GM19351 (cell line): ENCODE measurements around the gene ARL8A.
"Not testable (repeated sequence)": the region's sequence is repeated elsewhere in the genome, so short reads cannot be mapped to it uniquely, and the experiment has no call there.

ENCODE experiments used
- ATAC-seq: cut with Tn5 transposase; IDR thresholded peaks from one replicate; pipeline ENCODE4 v1.9.1; 2021; ENCODE audit warnings: mild to moderate bottlenecking, moderate library complexity; ENCODE audit not compliant: unreplicated experiment

Gene ARL8A

GRCh38 chr1:202143011-202143767, 1.3 kb downstream of the ARL8A start:
- ATAC-seq = peak; percentile 26

DNA sequence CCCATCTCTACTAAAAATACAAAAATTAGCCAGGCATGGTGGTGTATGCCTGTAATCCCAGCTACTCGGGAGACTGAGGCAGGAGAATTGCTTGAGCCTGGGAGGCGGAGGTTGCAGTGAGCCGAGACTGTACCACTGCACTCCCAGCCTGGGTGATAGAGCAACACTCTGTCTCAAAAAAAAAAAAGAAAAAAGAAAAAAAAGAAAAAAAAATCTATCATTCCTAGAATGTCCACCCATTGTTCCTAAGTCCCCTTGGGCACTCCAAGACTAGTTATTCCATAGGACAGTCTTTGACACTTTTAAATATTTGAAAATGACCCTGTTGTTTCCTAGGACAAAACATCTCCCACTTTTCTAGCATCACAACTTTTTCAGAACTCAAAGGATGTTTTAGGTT, 3.1 kb downstream of the ARL8A start:
- ATAC-seq = not testable (repeated sequence)

DNA sequence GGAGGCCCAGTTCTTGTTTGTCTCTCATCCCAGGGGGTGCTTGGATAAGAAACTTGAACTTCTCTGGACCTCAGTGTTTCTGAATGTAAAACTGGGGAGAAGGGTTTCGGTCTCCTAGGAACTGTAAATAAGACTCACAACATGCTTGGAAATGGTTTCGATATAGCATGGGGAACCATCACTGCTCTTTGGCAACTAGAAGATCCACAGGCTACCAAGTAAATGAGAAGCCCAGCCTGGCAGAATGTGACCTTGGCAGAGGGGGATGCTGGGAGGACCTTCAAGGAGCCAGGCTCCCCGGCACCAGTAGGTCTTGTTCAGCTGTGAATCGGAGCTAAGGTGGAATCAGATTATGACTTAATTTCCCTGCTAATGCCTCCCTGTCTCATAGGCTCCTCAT, 3.7 kb downstream of the ARL8A start:
- ATAC-seq = no peak

GRCh38 chr1:202135221-202135721, 9.3 kb downstream of the ARL8A start:
- peak; percentile 70 for ATAC-seq

DNA sequence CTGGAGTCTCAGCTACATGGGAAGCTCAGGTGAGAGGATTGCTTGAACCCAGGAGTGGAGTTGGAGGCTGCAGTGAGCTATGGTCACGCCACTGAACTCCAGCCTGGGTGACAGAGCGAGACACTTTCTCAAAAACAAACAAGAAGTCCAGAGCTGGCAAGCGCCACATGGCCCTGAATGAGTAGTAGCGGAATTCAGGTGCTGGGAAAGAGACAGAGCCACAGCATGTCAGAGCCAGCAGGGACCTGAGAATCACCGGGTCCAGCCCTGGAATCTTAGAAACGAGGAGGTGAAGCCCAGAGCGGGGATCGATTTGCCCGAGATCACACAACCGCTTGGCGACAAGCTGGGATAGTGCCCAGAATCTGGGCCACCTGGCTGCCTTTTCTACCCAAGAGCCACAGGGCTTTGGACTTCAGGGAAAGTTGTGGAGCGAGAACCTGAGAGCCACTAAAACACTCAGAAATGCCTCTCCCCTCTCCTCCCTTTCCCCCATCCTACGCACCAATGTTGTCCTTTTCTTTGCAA, 9.8 kb downstream of the ARL8A start:
- no peak for ATAC-seq

- no peak for ATAC-seq
Measured at GRCh38 chr1:202133989-202134388, 10.5 kb downstream of the ARL8A start.

DNA sequence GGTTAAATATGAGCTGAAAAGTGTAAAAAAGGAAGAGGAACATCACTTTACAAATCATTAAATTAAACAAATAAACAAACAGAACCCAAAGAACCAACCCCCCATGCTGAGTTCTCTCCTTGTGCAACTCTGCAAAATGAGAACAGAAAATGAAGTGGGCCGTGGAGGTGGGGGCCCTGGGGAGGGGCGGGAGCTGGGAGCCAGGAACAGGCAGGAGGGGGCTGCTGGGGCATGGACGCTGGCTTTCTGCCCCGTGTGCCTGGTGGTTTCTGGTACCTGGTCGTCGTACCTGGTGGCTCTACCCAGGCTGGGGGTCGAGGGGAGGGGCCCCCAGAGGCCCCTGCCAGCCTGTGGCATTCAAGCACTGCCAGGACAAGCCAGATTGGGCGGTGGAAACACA, 11.0 kb downstream of the ARL8A start:
- ATAC-seq = no peak

DNA sequence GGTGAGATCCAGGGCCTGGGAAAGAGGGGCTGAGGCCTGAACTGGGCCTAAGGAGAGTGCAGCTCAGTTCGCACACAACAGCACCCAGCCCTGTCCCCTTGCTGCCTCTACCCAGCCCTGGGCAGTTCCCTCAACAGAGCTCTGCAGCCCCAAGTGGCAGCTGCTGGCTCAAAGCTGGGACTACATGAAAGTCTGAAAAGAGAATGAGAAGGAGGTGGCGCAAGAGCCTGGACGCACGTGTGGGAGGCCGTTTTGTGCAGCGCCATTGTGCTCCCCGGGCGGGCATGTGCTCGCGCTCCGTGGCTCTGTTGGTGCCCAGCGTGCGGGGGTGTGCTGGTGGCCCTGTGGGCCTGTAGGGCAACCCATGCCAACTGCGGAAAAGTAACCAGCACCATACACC, 11.5 kb downstream of the ARL8A start:
- ATAC-seq = no peak

DNA sequence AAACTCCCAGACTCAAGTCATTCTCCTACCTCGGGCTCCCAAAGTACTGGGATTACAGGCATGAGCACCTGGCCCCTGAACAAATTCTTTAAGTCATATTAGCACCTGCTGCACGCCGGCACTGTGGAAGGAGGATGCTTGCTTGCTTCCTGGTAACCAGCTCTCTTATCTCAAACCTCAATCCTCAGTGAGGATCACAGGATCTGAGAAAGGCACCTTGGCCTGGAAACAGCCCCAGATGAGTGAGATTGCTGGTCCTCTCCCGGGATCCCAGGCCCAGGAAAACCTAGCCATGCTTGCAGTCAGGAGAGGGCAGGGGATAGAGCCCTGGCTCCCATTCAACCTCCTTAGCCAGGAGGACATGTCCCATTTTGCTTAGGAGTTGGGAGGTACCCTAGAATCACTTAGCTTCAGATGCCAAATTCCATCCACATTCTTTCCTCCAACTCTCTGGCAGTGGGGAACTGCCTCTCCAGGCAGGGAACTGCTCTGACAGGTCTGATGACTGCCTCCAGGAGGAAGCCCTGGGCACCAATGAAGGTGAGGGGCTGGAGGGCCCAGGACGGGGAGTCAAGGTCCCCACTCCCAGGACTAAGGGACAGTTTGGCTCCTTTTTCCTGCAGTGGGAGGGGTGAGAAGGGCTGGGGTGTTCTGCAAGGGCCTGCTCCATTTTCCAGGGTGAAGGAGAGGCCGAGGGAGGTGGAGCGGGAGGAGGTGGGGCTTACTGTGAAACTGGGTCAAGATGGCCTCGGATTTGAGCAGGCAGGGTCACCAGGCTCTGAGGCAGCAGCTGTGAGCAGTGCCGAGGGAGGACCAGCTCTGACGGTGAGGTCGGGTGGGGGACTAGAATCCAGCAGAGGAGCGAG, 12.3 kb downstream of the ARL8A start:
- no peak for ATAC-seq

- ATAC-seq = no peak
Measured at GRCh38 chr1:202130816-202131522, 13.6 kb downstream of the ARL8A start.

- no peak for ATAC-seq
Measured at GRCh38 chr1:202130297-202130721, 14.2 kb downstream of the ARL8A start.

- ATAC-seq = no peak
Measured at GRCh38 chr1:202129453-202130296, 14.9 kb downstream of the ARL8A start.

- ATAC-seq = no peak
Measured at GRCh38 chr1:202127836-202128622, 16.5 kb downstream of the ARL8A start.

GRCh38 chr1:202127061-202127460, 17.5 kb downstream of the ARL8A start:
- no peak for ATAC-seq

DNA sequence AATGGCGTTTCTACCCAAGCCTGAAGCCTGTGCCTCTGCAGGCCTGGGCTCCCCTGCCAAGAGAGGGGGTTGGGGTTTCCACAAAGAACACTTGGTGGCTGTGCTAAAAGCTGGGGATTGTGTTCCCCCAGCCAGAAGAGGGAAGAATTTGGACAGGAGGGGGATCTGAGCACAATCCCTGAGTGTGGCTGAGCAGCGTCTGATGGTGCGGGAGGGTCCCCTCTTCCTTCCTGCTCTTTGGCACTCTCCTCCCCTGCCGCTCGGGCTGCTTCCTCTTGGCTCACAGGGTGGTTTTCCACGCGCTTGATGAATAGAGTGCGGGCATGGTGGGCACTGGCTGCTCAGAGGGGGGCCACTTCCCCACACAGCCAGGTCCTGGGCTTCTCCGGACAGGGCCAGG, 18.1 kb downstream of the ARL8A start:
- no peak for ATAC-seq

- ATAC-seq = no peak
Measured at GRCh38 chr1:202125611-202126010, 18.9 kb downstream of the ARL8A start.

DNA sequence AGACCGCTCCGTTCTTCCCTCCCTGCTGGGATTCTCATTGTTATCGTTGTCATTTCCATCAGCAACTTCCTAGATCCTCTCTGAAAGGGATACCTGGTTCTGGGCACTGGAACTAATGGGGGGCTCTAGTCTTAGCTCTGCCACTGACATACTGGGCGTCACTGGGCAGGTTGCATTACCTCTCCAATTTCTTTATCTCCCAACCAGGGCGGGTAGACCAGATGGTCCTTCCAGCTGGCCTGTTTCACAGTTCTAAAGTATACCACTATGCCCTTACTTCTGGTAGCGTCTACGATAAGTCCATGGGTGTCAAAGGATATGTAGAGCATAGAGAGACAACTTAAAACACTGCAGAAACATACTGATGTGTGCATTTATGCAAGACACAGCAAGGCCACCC, 20.4 kb downstream of the ARL8A start:
- ATAC-seq = no peak

- ATAC-seq = no peak
Measured at GRCh38 chr1:202123336-202123813, 21.2 kb downstream of the ARL8A start.

DNA sequence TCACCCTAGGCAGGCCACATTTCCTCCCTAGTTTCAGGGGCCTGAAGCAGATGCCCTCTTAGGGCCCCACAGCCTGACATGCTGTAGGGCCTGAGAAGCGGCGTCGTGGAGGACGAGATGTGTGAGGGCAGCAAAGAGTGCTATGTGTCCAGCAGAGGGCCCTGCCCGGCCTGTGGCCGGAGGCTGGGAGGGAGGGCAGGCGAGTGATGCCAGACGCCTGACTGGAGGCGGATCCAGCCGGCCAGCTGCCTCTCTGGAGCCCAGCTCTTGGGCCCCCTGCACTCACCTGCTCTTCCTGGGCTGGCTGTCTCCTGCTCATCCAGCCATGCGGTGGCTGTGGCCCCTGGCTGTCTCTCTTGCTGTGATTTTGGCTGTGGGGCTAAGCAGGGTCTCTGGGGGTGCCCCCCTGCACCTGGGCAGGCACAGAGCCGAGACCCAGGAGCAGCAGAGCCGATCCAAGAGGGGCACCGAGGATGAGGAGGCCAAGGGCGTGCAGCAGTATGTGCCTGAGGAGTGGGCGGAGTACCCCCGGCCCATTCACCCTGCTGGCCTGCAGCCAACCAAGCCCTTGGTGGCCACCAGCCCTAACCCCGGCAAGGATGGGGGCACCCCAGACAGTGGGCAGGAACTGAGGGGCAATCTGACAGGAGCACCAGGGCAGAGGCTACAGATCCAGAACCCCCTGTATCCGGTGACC, 21.8 kb downstream of the ARL8A start, which contains the start of gene GPR37L1:
TSS of gene GPR37L1 (plus strand) at position 279 of the 697 bp plus-strand sequence. CDS start at position 326, 47 bp downstream.
- no peak for ATAC-seq
